Psoas muscle (tissue), 8 donors: ENCODE data around the gene TTC24. TPM values are rescaled to one million over a fixed set of nuclear protein-coding genes. Genes with fewer than 3 reads are reported as not detected.
"Not testable (repeated sequence)": the region's sequence is repeated elsewhere in the genome, so short reads cannot be mapped to it uniquely, and the experiment has no call there.

ENCODE experiments used
- ATAC-seq, 4 donors: fragments of 200-7000 bp; cut with Tn5 transposase; one replicate each; pipeline ENCODE4 v1.9.1; 2020; ENCODE audit warnings: moderate library complexity in 3 of 4, mild to moderate bottlenecking in 2 of 4
- DNase-seq, 2 donors: peaks; one replicate each; pipeline ENCODE4 v3.0.0-alpha.2; 2020
- H3K27ac ChIP-seq: fragments of 200-600 bp; one replicate; pipeline ENCODE4 v1.8.0; 2022
- H3K27me3 ChIP-seq, 3 donors: fragments of 200-600 bp in 1 of 3; one replicate each; pipeline versions ENCODE4 v1.6.1 to v1.8.0; 2013 to 2022; ENCODE audit warnings: low read length in 2 of 3, mild to moderate bottlenecking in 2 of 3, moderate library complexity in 1 of 3; ENCODE audit not compliant: insufficient read depth in 3 of 3
- H3K36me3 ChIP-seq, 2 donors: fragments of 200-600 bp in 1 of 2; one replicate each; pipeline versions ENCODE4 v1.6.1 to v1.8.0; 2013 to 2022; ENCODE audit warnings: low read depth in 1 of 2, mild to moderate bottlenecking in 1 of 2, moderate library complexity in 1 of 2; ENCODE audit not compliant: insufficient read depth in 1 of 2
- H3K4me1 ChIP-seq: fragments of 200-600 bp; one replicate; pipeline ENCODE4 v1.8.0; 2022
- H3K4me3 ChIP-seq: fragments of 200-600 bp; one replicate; pipeline ENCODE4 v1.8.0; 2022; ENCODE audit warnings: mild to moderate bottlenecking
- H3K9me3 ChIP-seq: fragments of 200-600 bp; one replicate; pipeline ENCODE4 v1.8.0; 2022
- WGBS, 3 donors: extraction: QIAGEN DNeasy Blood & Tissue Kit; methylation state at CpG; one replicate each; pipeline versions ENCODE4 v1.1.6 to v1.1.7; 2013; 5-methylcytosine and 5-hydroxymethylcytosine counted together
- intact Hi-C, 2 donors: fragments of 100-400 bp; cut with DNase I; formaldehyde crosslinking; loops; one replicate each; pipeline versions ENCODE4 v1.11.0 to v1.14.2; 2022
- polyA plus RNA-seq, 3 donors: library from polyadenylated mRNA; stranded (reverse); fragments of 200-250 nt; gene quantifications; one replicate each; pipeline ENCODE4 v1.2.3, GENCODE V29; 2013
- total RNA-seq, 4 donors: library from RNA; stranded (reverse); fragmentation: NEBNext Ultra II Directional in 2 of 4; extraction: Animal tissue kit (Norgen Biotek cat#: 25700) in 2 of 4; gene quantifications; one replicate each; pipeline versions ENCODE4 v1.2.1 to v1.2.4, GENCODE V29; 2021 to 2023
- TF ChIP-seq, protein P1 (sequence below): fragments of 200-600 bp; IDR thresholded peaks from one replicate; pipeline ENCODE4 v1.8.0; 2022; ENCODE audit warnings: antibody characterized with exemption
- donor health status: healthy with polysubstance abuse.
- donor health status: DM: no; HTN: no; CAD: no; lungs with moderate emphysema.
- donor health status: Bipolar disorder and iron deficiency.
- donor health status: healthy.
- donor health status: DM: yes; HTN: yes; CAD: no.
- donor health status: DM: no; HTN: no; CAD: no.
- donor health status: DM: no; HTN: no; CAD: no.
- donor health status: DM: yes; HTN: yes; CAD: no.

The TTC24 gene
- total and polyA plus RNA-seq, 7 donors, result 0.12 to 0.69 (median 0.13) TPM; not detected in 4

DNA sequence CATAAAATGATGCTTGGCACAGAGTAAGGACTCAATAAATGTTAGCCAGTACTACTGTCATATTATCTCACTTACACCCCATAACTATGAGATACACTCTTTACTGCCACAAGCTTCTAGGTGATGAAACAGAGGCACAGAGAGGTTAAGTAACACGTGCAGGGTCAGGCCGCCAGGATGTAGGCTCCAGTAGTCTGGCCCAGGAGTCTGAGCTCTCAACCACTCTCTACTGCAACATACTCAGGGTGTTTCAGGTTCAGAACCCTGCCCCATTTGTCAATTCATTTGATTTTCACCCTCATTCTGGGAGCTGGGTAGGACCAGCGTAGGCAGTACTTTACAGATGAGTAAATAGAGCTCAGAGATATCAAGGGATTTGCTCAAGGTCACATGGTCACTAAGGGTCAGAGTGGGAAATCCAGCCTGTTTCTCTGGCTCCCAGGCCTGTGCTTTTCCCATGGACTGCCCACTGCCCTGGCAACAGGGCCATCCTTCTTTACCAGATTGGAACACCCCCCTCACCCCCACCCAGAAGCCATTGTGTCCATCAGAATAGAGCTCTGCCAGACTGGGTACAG is 28.4 kb upstream of the TTC24 start:
- TF ChIP-seq, protein P1, sequence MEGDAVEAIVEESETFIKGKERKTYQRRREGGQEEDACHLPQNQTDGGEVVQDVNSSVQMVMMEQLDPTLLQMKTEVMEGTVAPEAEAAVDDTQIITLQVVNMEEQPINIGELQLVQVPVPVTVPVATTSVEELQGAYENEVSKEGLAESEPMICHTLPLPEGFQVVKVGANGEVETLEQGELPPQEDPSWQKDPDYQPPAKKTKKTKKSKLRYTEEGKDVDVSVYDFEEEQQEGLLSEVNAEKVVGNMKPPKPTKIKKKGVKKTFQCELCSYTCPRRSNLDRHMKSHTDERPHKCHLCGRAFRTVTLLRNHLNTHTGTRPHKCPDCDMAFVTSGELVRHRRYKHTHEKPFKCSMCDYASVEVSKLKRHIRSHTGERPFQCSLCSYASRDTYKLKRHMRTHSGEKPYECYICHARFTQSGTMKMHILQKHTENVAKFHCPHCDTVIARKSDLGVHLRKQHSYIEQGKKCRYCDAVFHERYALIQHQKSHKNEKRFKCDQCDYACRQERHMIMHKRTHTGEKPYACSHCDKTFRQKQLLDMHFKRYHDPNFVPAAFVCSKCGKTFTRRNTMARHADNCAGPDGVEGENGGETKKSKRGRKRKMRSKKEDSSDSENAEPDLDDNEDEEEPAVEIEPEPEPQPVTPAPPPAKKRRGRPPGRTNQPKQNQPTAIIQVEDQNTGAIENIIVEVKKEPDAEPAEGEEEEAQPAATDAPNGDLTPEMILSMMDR, result no peak
- DNase-seq (no peak), ATAC-seq (no peak)
- no peaks in the 10 kb centered on the region for H3K9me3 ChIP-seq
- H3K4me3 ChIP-seq, result no peak overlapping the region
- H3K4me1 ChIP-seq, result peaks cover 9% of the 10 kb centered on the region
- WGBS, 3 donors, result 89 to 94% (median 89%) methylated on average over 3 of the region's 3 CpGs
- no peaks in the 10 kb centered on the region for H3K36me3 ChIP-seq
- H3K27ac ChIP-seq, result no peak overlapping the region
- intact Hi-C loops, result no loop called here
- H3K27me3 ChIP-seq, result no peaks in the 10 kb centered on the region

DNA sequence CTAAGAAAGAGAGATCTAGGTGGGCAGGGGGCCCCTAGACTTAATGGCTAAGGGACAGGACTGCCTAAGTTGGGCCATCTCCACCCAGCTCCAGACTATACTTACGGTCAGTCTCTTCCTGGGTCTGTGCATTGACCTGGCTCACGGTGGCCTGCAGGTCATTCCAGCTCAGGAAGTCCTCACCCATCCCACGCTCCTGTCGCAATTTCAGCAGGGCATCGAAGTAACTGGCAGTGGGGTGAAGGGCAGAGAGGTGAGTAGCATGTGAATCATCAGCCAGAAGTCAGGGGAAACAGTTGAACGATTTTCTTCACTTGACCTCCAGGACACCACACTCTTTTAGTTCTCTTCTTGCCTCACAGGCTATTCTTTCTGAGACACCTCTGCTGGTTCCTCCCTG is 27.7 kb upstream of the TTC24 start:
- intact Hi-C loops, result no loop called here
- H3K27me3 ChIP-seq, result no peaks in the 10 kb centered on the region
- no peaks in the 10 kb centered on the region for H3K9me3 ChIP-seq
- no peak overlapping the region for H3K27ac ChIP-seq
- ATAC-seq (no peak), DNase-seq (no peak)
- WGBS, 3 donors, result 92 to 95% (median 92%) methylated on average over 6 of the region's 6 CpGs
- no peaks in the 10 kb centered on the region for H3K36me3 ChIP-seq
- TF ChIP-seq, protein P1, result no peak
- H3K4me1 ChIP-seq, result peaks cover 10% of the 10 kb centered on the region
- no peak overlapping the region for H3K4me3 ChIP-seq

DNA sequence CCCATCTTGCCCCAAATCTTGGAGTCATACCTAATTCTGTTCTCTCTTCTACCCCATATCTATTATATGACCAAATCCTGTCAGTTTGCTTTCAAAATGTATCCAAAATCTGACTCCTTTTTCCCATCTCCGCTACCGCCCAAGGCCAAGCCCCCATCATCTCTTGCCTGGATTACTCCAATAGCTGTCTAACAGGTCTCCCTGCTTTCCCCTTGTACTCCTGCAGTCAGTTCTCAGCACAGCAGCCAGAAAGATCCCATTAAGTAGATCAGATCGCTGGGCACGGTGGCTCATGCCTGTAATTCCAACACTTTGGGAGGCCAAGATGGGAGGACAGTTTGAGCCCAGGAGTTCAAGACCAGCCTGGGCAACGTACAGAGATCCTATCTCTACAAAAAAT is 27.0 kb upstream of the TTC24 start:
- TF ChIP-seq, protein P1, result no peak
- no peaks in the 10 kb centered on the region for H3K9me3 ChIP-seq
- H3K4me1 ChIP-seq, result peaks cover 10% of the 10 kb centered on the region
- H3K27me3 ChIP-seq, result no peaks in the 10 kb centered on the region
- no peak overlapping the region for H3K27ac ChIP-seq
- no peaks in the 10 kb centered on the region for H3K36me3 ChIP-seq
- WGBS, 3 donors, result 76 to 78% (median 78%) methylated on average over 5 of the region's 5 CpGs
- no peak for DNase-seq
- H3K4me3 ChIP-seq, result no peak overlapping the region
- intact Hi-C loops, result no loop called here
- ATAC-seq, result no peak

DNA sequence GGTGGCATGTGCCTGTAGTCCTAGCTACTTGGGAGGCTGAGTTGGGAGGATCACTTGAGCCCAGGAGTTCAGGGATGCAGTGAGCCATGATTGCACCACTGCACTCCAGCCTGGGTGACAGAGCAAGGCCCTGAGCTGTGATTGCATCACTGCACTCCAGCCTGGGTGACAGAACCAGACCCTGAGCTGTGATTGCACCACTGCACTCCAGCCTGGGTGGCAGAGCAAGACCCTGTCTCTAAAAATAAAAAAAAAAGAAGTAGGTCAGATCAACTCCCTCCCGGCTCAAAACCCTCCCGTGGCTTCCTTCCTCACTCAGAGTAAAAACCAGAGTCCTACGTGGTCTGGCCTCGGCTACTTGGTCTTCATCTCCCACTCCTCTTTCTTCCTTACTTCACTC is 26.6 kb upstream of the TTC24 start:
- WGBS, 3 donors, result 85 to 97% (median 91%) methylated on average over 4 of the region's 4 CpGs
- ATAC-seq (peak in 1 of 4 donors; percentile 11), DNase-seq (peak in 1 of 2 donors; percentile 33)
- H3K27me3 ChIP-seq, H3K9me3 ChIP-seq, intact Hi-C loops, H3K27ac ChIP-seq, H3K4me3 ChIP-seq, H3K36me3 ChIP-seq, H3K4me1 ChIP-seq: not testable (repeated sequence)

DNA sequence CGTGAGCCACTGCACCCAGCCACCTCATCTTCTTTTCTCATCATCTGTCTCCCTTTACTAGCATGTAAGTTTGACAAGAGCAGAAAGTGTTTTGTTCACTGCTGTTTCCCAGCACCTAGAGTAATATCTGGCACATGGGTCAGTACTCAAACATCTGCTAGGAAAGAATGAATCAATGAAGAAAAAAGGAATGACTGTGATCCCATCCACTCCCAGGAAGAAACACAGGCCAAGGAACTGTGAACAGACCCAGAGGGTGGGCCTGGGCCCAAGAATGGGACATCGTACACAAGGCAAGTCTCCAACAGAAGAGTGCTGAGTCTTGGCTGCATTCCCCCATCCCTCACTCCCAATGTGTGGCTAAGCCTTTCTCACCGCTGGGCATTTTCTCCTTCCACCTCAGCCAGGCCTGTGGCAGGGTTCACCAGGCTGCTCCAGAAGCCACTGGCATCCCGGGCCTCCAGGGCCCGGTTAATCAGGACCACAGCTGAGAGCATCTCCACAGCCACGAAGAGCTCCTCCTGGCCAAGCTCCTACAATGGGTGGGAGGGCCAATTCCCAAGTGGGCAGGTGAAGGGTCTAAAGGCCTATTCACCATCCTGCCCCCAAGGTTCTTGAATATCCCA is 25.6 kb upstream of the TTC24 start:
- H3K27me3 ChIP-seq, result no peaks in the 10 kb centered on the region
- no peak overlapping the region for H3K27ac ChIP-seq
- H3K9me3 ChIP-seq, result no peaks in the 10 kb centered on the region
- 68 to 79% (median 76%) methylated on average over 6 of the region's 6 CpGs for WGBS, 3 donors
- intact Hi-C loops, result no loop called here
- ATAC-seq (no peak), DNase-seq (no peak)
- no peaks in the 10 kb centered on the region for H3K36me3 ChIP-seq
- peaks cover 10% of the 10 kb centered on the region for H3K4me1 ChIP-seq
- TF ChIP-seq, protein P1, result no peak
- H3K4me3 ChIP-seq, result no peak overlapping the region
